Vagina (tissue), 2 donors: ENCODE measurements around the gene ST8SIA3. TPM values are rescaled to one million over a fixed set of nuclear protein-coding genes. Genes with fewer than 3 reads are reported as not detected.

Source experiments
- DNase-seq, 2 donors: peaks; one replicate each; pipeline ENCODE4 v3.0.0-alpha.2; 2017; ENCODE audit errors: extremely low spot score in 2 of 2
- H3K27ac ChIP-seq: fragments of 200-600 bp; sonication (generic); one replicate; pipeline ENCODE4 v1.5.1; 2019
- H3K27me3 ChIP-seq: fragments of 200-600 bp; sonication (generic); one replicate; pipeline ENCODE4 v1.5.1; 2019
- H3K36me3 ChIP-seq, 2 donors: fragments of 200-600 bp; sonication (generic); one replicate each; pipeline ENCODE4 v1.5.1; 2017 to 2019
- H3K4me1 ChIP-seq: fragments of 200-600 bp; sonication (generic); one replicate; pipeline ENCODE4 v1.5.1; 2019
- H3K4me3 ChIP-seq, 2 donors: fragments of 200-600 bp; sonication (generic); 1 replicate in 1 of 2; 2 replicates in 1 of 2; pipeline ENCODE4 v1.5.1; 2016 to 2019
- H3K9me3 ChIP-seq: fragments of 200-600 bp; sonication (generic); one replicate; pipeline ENCODE4 v1.5.1; 2019
- POLR2A ChIP-seq, 2 donors: fragments of 450-650 bp; IDR thresholded peaks; one replicate each; pipeline ENCODE4 v1.6.1; 2017; ENCODE audit warnings: antibody characterized with exemption in 2 of 2, mild to moderate bottlenecking in 2 of 2, moderate library complexity in 2 of 2
- POLR2AphosphoS5 ChIP-seq, 2 donors: sonication (generic); formaldehyde crosslinking; IDR thresholded peaks; one replicate each; pipeline ENCODE4 v1.9.0; 2017; ENCODE audit warnings: antibody characterized with exemption in 2 of 2, mild to moderate bottlenecking in 2 of 2, low read depth in 1 of 2; ENCODE audit not compliant: insufficient read depth in 1 of 2
- intact Hi-C: fragments of 100-400 bp; cut with DNase I; formaldehyde crosslinking; loops from one replicate; pipeline ENCODE4 v1.15.1; 2023
- total RNA-seq: library from RNA; depleted of rRNA; stranded (reverse); fragments of >200 nt; gene quantifications from one replicate; pipeline ENCODE4 v1.2.3, GENCODE V29; 2016
- TF ChIP-seq, protein P1 (sequence below), 3 experiments: fragments of 450-650 bp in 2 of 3; fragments of 200-600 bp in 1 of 3; sonication (generic) in 1 of 3; IDR thresholded peaks; one replicate each; pipeline ENCODE4 v1.5.1; 2017 to 2019; ENCODE audit warnings: antibody characterized with exemption in 3 of 3, mild to moderate bottlenecking in 2 of 3, moderate library complexity in 2 of 3

The ST8SIA3 gene
- total RNA-seq, 1 donor from 2014 or later = 0.25 TPM

DNA sequence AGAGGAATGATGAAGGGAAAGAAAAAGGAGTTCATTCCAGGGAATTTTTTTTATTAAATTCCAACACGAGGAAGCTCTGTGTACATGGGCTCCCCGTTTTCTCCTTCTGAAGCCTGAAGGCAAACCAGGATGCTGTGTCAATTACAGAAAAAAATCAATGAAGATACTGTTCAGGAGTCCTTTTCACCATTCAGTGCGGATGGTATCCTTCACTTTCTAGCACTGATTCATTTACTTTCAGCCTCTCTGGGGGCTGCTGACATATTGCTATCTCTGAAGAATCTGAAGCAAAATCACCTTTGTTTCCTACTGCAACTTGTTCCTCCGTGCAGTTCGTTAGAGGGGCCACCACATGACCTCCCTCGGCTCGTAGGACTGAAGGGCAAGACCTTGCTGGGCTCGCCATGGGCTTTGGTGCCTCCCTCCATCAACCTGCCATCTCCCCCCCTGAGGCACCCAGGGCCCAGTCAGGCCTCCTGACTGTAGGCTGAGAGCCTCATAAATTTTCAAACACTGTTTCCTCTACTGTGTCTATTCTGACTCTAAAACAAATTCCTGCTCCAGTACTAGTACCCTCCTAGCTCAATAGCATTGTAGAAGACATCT is 25.5 kb upstream of the ST8SIA3 start:
- DNase-seq = peak in 1 of 2 donors; percentile 77
- Histone ChIP-seq H3K4me3 (no peak overlapping the region), H3K9me3 (no peaks in the 10 kb centered on the region), H3K27me3 (no peaks in the 10 kb centered on the region), H3K4me1 (no peaks in the 10 kb centered on the region), H3K36me3 (no peaks in the 10 kb centered on the region), H3K27ac (no peak overlapping the region)
- TF ChIP-seq POLR2AphosphoS5 (IDR thresholded peaks at IDR 0.05; ENCODE audit: insufficient read depth in 1 of 2, low read depth in 1 of 2) = no peak
- TF ChIP-seq, protein P1, sequence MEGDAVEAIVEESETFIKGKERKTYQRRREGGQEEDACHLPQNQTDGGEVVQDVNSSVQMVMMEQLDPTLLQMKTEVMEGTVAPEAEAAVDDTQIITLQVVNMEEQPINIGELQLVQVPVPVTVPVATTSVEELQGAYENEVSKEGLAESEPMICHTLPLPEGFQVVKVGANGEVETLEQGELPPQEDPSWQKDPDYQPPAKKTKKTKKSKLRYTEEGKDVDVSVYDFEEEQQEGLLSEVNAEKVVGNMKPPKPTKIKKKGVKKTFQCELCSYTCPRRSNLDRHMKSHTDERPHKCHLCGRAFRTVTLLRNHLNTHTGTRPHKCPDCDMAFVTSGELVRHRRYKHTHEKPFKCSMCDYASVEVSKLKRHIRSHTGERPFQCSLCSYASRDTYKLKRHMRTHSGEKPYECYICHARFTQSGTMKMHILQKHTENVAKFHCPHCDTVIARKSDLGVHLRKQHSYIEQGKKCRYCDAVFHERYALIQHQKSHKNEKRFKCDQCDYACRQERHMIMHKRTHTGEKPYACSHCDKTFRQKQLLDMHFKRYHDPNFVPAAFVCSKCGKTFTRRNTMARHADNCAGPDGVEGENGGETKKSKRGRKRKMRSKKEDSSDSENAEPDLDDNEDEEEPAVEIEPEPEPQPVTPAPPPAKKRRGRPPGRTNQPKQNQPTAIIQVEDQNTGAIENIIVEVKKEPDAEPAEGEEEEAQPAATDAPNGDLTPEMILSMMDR (IDR thresholded peaks at IDR 0.05) = no peak
- no peak for TF ChIP-seq POLR2A (IDR thresholded peaks at IDR 0.05)
- intact Hi-C loops = no loop called here

DNA sequence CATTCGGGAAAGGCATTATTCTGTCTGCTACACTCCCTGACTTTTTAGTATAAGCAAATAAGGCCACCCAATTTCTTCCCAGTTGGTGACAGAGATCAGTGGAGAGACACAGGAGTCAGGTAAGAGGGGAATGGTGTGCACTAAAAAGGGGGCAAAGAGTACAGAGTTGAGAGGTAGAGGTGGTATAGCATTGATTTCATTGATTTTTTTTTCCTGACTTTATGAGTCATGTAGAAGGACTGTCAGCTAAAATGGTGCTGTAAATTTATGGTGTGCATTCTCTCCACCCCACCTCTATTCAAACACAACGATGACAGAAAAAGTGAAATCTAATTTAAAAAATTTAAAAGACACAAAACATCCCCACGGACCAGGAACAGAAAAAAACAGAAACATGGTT is 23.7 kb upstream of the ST8SIA3 start:
- Histone ChIP-seq H3K27ac (no peak overlapping the region), H3K4me3 (no peak overlapping the region), H3K27me3 (no peaks in the 10 kb centered on the region), H3K9me3 (no peaks in the 10 kb centered on the region), H3K4me1 (no peaks in the 10 kb centered on the region), H3K36me3 (no peaks in the 10 kb centered on the region)
- peak in 1 of 2 donors; percentile 5 for DNase-seq
- intact Hi-C loops = no loop called here
- TF ChIP-seq POLR2A (IDR thresholded peaks at IDR 0.05) (no peak), POLR2AphosphoS5 (IDR thresholded peaks at IDR 0.05; ENCODE audit: insufficient read depth in 1 of 2, low read depth in 1 of 2) (no peak)
- TF ChIP-seq, protein P1 (IDR thresholded peaks at IDR 0.05) = no peak

DNA sequence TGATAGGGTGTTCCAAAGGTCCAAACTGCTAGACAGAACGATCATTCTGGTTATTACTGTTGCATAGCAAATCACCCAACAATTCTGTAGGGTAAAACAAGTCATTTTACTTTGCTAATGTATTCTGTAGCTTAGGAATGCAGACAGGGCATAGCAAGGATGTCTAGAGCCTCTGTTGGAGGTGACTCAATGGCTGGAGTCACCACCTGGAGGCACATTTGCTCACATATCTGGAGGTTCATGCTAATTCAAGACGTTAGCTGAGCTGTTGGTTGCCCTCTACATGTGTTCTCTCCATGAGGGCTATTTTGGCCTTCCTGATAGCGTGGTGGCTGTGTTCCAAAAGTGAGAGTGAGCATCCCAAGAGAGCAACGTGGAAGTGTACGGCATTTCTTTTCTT is 22.5 kb upstream of the ST8SIA3 start:
- peak in 1 of 2 donors; percentile 42 for DNase-seq
- Histone ChIP-seq H3K36me3 (no peaks in the 10 kb centered on the region), H3K4me1 (no peaks in the 10 kb centered on the region), H3K27ac (no peak overlapping the region), H3K9me3 (no peaks in the 10 kb centered on the region), H3K4me3 (no peak overlapping the region), H3K27me3 (no peaks in the 10 kb centered on the region)
- intact Hi-C loops = no loop called here
- TF ChIP-seq POLR2A (IDR thresholded peaks at IDR 0.05) = no peak
- TF ChIP-seq, protein P1 (IDR thresholded peaks at IDR 0.05) = no peak
- TF ChIP-seq POLR2AphosphoS5 (IDR thresholded peaks at IDR 0.05; ENCODE audit: insufficient read depth in 1 of 2, low read depth in 1 of 2) = no peak

DNA sequence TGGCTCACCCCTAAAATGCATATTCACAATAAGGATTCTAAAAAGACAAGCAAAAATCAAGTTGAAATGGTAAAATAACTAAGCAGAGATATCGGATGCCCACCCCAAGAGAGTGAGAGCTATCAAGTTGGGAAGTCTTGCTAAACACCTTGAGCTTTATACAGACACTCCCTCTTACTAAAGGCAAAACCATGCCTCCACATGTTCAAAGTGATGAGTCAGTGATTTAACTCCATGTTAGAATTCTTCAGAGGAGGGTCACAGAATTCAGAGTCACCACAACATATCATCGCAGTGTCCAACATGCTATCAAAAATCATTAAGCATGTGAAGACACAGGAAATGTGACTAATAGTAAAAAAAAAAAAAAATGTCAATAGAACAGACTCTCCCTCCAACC is 20.6 kb upstream of the ST8SIA3 start:
- Histone ChIP-seq H3K36me3 (no peaks in the 10 kb centered on the region), H3K9me3 (no peaks in the 10 kb centered on the region), H3K27ac (no peak overlapping the region), H3K27me3 (no peaks in the 10 kb centered on the region), H3K4me1 (no peaks in the 10 kb centered on the region), H3K4me3 (no peak overlapping the region)
- DNase-seq = no peak
- intact Hi-C loops = no loop called here
- TF ChIP-seq POLR2AphosphoS5 (IDR thresholded peaks at IDR 0.05; ENCODE audit: insufficient read depth in 1 of 2, low read depth in 1 of 2) = no peak

DNA sequence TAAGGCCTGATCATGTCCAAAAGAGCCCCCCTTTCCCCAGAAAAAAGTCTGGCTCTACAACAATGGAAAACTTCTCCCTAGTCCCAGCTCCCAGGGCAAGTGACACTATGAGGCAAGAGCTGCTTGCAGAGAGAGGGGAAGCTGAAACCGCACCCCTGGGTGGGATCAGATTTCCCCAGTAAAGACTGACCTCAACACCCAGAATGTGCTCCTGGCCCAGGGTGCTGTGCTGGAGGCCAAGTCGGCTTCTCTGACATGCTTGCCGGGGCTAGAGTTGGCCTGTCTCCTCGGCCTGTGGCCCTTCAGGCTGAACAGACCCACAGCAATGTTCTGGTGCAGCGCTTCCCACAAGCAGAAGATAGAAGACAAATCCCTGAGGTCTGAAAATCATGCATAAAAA is 18.4 kb upstream of the ST8SIA3 start:
- H3K9me3 ChIP-seq = no peaks in the 10 kb centered on the region
- no peak overlapping the region for H3K27ac ChIP-seq
- no peaks in the 10 kb centered on the region for H3K36me3 ChIP-seq
- intact Hi-C loops = no loop called here
- no peaks in the 10 kb centered on the region for H3K27me3 ChIP-seq
- DNase-seq = no peak
- H3K4me1 ChIP-seq = no peaks in the 10 kb centered on the region
- H3K4me3 ChIP-seq = no peak overlapping the region
- TF ChIP-seq POLR2AphosphoS5 (IDR thresholded peaks at IDR 0.05; ENCODE audit: insufficient read depth in 1 of 2, low read depth in 1 of 2) = no peak
- TF ChIP-seq POLR2A (IDR thresholded peaks at IDR 0.05) = no peak
- TF ChIP-seq, protein P1 (IDR thresholded peaks at IDR 0.05) = no peak
